GM23338 (cell line): ENCODE results near the gene UVRAG. TPM values are rescaled to one million over a fixed set of nuclear protein-coding genes. Genes with fewer than 3 reads are reported as not detected.

Experiments
- ATAC-seq: fragments of 200-7000 bp; cut with Tn5 transposase; 3 replicates; pipeline ENCODE4 v1.9.1; 2020
- DNase-seq: peaks from one replicate; pipeline ENCODE4 v3.0.0-alpha.2; 2015; ENCODE audit warnings: low spot score
- H2AFZ ChIP-seq: fragments of 200-600 bp; sonication (generic); 2 replicates; pipeline ENCODE4 v1.8.0; 2016; ENCODE audit warnings: antibody characterized with exemption, mild to moderate bottlenecking, moderate library complexity
- H3F3A ChIP-seq: fragments of 200-600 bp; sonication (generic); replicated peaks from 2 replicates; pipeline ENCODE4 v1.8.0; 2017; ENCODE audit warnings: antibody characterized with exemption, mixed run types, low read depth
- H3K27ac ChIP-seq: fragments of 200-600 bp; sonication (generic); 2 replicates; pipeline ENCODE4 v1.6.1; 2016; ENCODE audit warnings: low read depth
- H3K27me3 ChIP-seq: fragments of 200-600 bp; sonication (generic); 2 replicates; pipeline ENCODE4 v1.8.0; 2016; ENCODE audit warnings: mild to moderate bottlenecking, mixed run types, moderate library complexity; ENCODE audit not compliant: insufficient read depth
- H3K36me3 ChIP-seq: fragments of 200-600 bp; sonication (generic); 2 replicates; pipeline ENCODE4 v1.8.0; 2016; ENCODE audit warnings: mild to moderate bottlenecking; ENCODE audit not compliant: insufficient read depth
- H3K4me1 ChIP-seq: fragments of 200-600 bp; sonication (generic); 2 replicates; pipeline ENCODE4 v1.8.0; 2016; ENCODE audit warnings: mild to moderate bottlenecking, moderate library complexity; ENCODE audit not compliant: insufficient read depth
- H3K4me2 ChIP-seq: fragments of 200-600 bp; sonication (generic); 2 replicates; pipeline ENCODE4 v1.7.1; 2017; ENCODE audit warnings: mixed run types
- H3K4me3 ChIP-seq: fragments of 200-600 bp; sonication (generic); 2 replicates; pipeline ENCODE4 v1.6.1; 2016; ENCODE audit warnings: mixed run types
- H3K79me2 ChIP-seq: fragments of 200-600 bp; sonication (generic); replicated peaks from 2 replicates; pipeline ENCODE4 v1.8.0; 2017; ENCODE audit warnings: mild to moderate bottlenecking; ENCODE audit not compliant: insufficient read depth
- H3K9me2 ChIP-seq: fragments of 200-600 bp; sonication (generic); 2 replicates; pipeline ENCODE4 v1.8.0; 2017; ENCODE audit not compliant: insufficient read depth
- H4K20me1 ChIP-seq: fragments of 200-600 bp; sonication (generic); replicated peaks from 2 replicates; pipeline ENCODE4 v1.8.0; 2017; ENCODE audit warnings: mild to moderate bottlenecking; ENCODE audit not compliant: insufficient read depth
- H3K27ac Mint-ChIP-seq: 2 replicates; pipeline ENCODE4 v1.8.0; 2020; ENCODE audit warnings: inconsistent platforms, mild to moderate bottlenecking, moderate library complexity, mixed read lengths
- H3K27me3 Mint-ChIP-seq: 3 replicates; pipeline ENCODE4 v1.8.0; 2022; ENCODE audit warnings: low read depth, mild to moderate bottlenecking, moderate library complexity, mixed read lengths, inconsistent platforms; ENCODE audit not compliant: insufficient read depth, poor library complexity
- H3K36me3 Mint-ChIP-seq: 3 replicates; pipeline ENCODE4 v1.8.0; 2021; ENCODE audit warnings: low read depth, mild to moderate bottlenecking, inconsistent platforms, moderate library complexity, mixed read lengths
- H3K4me1 Mint-ChIP-seq: 3 replicates; pipeline ENCODE4 v1.8.0; 2020; ENCODE audit warnings: mild to moderate bottlenecking, inconsistent platforms, mixed read lengths
- H3K4me3 Mint-ChIP-seq: 3 replicates; pipeline ENCODE4 v1.8.0; 2021; ENCODE audit warnings: moderate library complexity, mild to moderate bottlenecking, inconsistent platforms, mixed read lengths
- H3K9me3 Mint-ChIP-seq: 3 replicates; pipeline ENCODE4 v1.8.0; 2020; ENCODE audit warnings: moderate library complexity, mild to moderate bottlenecking, inconsistent platforms, mixed read lengths
- CREB1 ChIP-seq: fragments of 250-450 bp; sonication (Bioruptor Pico); IDR thresholded peaks from 2 replicates; pipeline ENCODE4 v1.5.0; 2020; ENCODE audit warnings: low read depth, mild to moderate bottlenecking, moderate library complexity
- ETS1 ChIP-seq: IDR thresholded peaks from 2 replicates; pipeline ENCODE4 v1.6.1; 2016; ENCODE audit warnings: antibody characterized with exemption
- EZH2 ChIP-seq: fragments of 200-600 bp; sonication (generic); IDR thresholded peaks from one replicate; pipeline ENCODE4 v1.8.0; 2017; ENCODE audit warnings: antibody characterized with exemption, mild to moderate bottlenecking, low read depth; ENCODE audit not compliant: unreplicated experiment
- EZH2phosphoT487 ChIP-seq: fragments of 200-600 bp; sonication (generic); IDR thresholded peaks from one replicate; pipeline ENCODE4 v1.8.1; 2018; ENCODE audit warnings: antibody characterized with exemption; ENCODE audit not compliant: unreplicated experiment
- JUNB ChIP-seq: IDR thresholded peaks from one replicate; pipeline ENCODE4 v1.6.1; 2016; ENCODE audit warnings: antibody characterized with exemption; ENCODE audit not compliant: unreplicated experiment
- NANOG ChIP-seq: IDR thresholded peaks from 2 replicates; pipeline ENCODE4 v1.6.1; 2016; ENCODE audit warnings: antibody characterized with exemption, borderline replicate concordance
- POLR2AphosphoS5 ChIP-seq: IDR thresholded peaks from 2 replicates; pipeline ENCODE4 v1.6.1; 2016; ENCODE audit warnings: antibody characterized with exemption, low read depth
- STAT1 ChIP-seq: IDR thresholded peaks from one replicate; pipeline ENCODE4 v1.6.1; 2016; ENCODE audit warnings: antibody characterized with exemption; ENCODE audit not compliant: unreplicated experiment
- ZNF114 ChIP-seq: fragments of 250-450 bp; sonication (Bioruptor Pico); IDR thresholded peaks from 2 replicates; pipeline ENCODE4 v1.5.0; 2020; ENCODE audit warnings: mild to moderate bottlenecking, moderate library complexity
- ZNF331 ChIP-seq: fragments of 250-450 bp; sonication (Bioruptor Pico); IDR thresholded peaks from 2 replicates; pipeline ENCODE4 v1.5.0; 2020; ENCODE audit warnings: low read depth, mild to moderate bottlenecking, moderate library complexity
- ZNF462 ChIP-seq: fragments of 250-450 bp; sonication (Bioruptor Pico); IDR thresholded peaks from 2 replicates; pipeline ENCODE4 v1.5.0; 2020; ENCODE audit warnings: mild to moderate bottlenecking, moderate library complexity
- polyA plus RNA-seq: library from polyadenylated mRNA; unstranded; fragments of >200 nt; fragmentation: Nextera tagmentation; extraction: Ambion mirVana; gene quantifications from 2 replicates; pipeline ENCODE4 v1.2.1, GENCODE V29; 2016
- total RNA-seq: library from RNA; depleted of rRNA; stranded (reverse); fragments of >200 nt; shearing (Covaris generic); gene quantifications from 2 replicates; pipeline ENCODE4 v1.2.3, GENCODE V29; 2014
- TF ChIP-seq, protein P1 (sequence below), 2 experiments: fragments of 200-600 bp in 1 of 2; sonication (generic) in 1 of 2; conservative IDR thresholded peaks; 2 replicates each; pipeline versions ENCODE4 v1.5.1 to v1.6.1; 2016 to 2017; ENCODE audit warnings: antibody characterized with exemption in 2 of 2, low read depth in 2 of 2, mild to moderate bottlenecking in 2 of 2, moderate library complexity in 1 of 2
- TF ChIP-seq, protein P2 (sequence below): IDR thresholded peaks from one replicate; pipeline ENCODE4 v1.6.1; 2018; ENCODE audit warnings: antibody characterized with exemption; ENCODE audit not compliant: unreplicated experiment

UVRAG gene
- total and polyA plus RNA-seq, 2 experiments from 2014 or later: 15.3 to 17.4 TPM

- TF ChIP-seq JUNB: no peak
- no peak for TF ChIP-seq STAT1
Observed at GRCh38 chr11:75845324-75845723, 30.3 kb downstream of the UVRAG start (continued).

DNA sequence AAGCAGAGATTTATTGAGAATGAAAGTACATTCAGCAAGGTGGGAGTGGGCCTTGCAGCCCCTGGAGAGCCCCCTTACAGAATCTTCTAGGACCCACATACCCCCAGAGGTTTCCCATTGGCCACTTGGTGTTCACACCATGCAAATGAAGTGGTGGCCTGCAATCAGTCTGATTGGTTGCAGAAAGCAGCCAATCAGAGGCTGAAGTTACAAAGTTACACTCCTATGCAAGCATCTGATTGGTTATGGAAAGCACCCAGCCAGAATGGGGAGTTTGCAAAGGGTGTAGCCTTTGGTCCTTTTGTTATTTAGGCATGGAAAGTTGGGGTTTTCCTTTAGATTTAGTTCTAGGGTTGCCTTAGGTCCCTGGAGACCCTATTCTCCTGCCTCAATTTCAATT, 34.9 kb downstream of the UVRAG start:
- H3K27ac Mint-ChIP-seq: no peak overlapping the region
- no peak for ATAC-seq
- no peak overlapping the region for H3K4me2 ChIP-seq
- H3K36me3 Mint-ChIP-seq: no peaks in the 10 kb centered on the region; the same call in 2 of the 3 replicates
- H3K27me3 Mint-ChIP-seq: no peaks in the 10 kb centered on the region
- H3K27ac ChIP-seq: no peak overlapping the region
- peaks cover 25% of the 10 kb centered on the region for H3K79me2 ChIP-seq
- no peaks in the 10 kb centered on the region for H3K4me1 ChIP-seq
- H3F3A ChIP-seq: no peaks in the 10 kb centered on the region
- no peak overlapping the region for H3K4me3 Mint-ChIP-seq
- no peaks in the 10 kb centered on the region for H3K27me3 ChIP-seq
- H4K20me1 ChIP-seq: 0 out of 2 replicates have a peak, but pooled peaks cover 2% of the 10 kb centered on the region
- no peaks in the 10 kb centered on the region for H3K36me3 ChIP-seq
- no peaks in the 10 kb centered on the region for H3K9me3 Mint-ChIP-seq
- no peaks in the 10 kb centered on the region for H3K4me1 Mint-ChIP-seq
- no peak for TF ChIP-seq JUNB
- TF ChIP-seq ZNF114 (CRISPR knock-in tag): no peak
- no peak for TF ChIP-seq EZH2phosphoT487
- TF ChIP-seq POLR2AphosphoS5: no peak
- no peak for TF ChIP-seq ETS1
- no peak for TF ChIP-seq CREB1 (CRISPR knock-in tag)
- no peak for TF ChIP-seq NANOG
- no peak for TF ChIP-seq ZNF331 (CRISPR knock-in tag)
- no peak for TF ChIP-seq EZH2
- TF ChIP-seq, protein P1, sequence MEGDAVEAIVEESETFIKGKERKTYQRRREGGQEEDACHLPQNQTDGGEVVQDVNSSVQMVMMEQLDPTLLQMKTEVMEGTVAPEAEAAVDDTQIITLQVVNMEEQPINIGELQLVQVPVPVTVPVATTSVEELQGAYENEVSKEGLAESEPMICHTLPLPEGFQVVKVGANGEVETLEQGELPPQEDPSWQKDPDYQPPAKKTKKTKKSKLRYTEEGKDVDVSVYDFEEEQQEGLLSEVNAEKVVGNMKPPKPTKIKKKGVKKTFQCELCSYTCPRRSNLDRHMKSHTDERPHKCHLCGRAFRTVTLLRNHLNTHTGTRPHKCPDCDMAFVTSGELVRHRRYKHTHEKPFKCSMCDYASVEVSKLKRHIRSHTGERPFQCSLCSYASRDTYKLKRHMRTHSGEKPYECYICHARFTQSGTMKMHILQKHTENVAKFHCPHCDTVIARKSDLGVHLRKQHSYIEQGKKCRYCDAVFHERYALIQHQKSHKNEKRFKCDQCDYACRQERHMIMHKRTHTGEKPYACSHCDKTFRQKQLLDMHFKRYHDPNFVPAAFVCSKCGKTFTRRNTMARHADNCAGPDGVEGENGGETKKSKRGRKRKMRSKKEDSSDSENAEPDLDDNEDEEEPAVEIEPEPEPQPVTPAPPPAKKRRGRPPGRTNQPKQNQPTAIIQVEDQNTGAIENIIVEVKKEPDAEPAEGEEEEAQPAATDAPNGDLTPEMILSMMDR (conservative IDR thresholded peaks at IDR 0.05; ENCODE audit: low read depth in 2 of 2): no peak
- TF ChIP-seq, protein P2, sequence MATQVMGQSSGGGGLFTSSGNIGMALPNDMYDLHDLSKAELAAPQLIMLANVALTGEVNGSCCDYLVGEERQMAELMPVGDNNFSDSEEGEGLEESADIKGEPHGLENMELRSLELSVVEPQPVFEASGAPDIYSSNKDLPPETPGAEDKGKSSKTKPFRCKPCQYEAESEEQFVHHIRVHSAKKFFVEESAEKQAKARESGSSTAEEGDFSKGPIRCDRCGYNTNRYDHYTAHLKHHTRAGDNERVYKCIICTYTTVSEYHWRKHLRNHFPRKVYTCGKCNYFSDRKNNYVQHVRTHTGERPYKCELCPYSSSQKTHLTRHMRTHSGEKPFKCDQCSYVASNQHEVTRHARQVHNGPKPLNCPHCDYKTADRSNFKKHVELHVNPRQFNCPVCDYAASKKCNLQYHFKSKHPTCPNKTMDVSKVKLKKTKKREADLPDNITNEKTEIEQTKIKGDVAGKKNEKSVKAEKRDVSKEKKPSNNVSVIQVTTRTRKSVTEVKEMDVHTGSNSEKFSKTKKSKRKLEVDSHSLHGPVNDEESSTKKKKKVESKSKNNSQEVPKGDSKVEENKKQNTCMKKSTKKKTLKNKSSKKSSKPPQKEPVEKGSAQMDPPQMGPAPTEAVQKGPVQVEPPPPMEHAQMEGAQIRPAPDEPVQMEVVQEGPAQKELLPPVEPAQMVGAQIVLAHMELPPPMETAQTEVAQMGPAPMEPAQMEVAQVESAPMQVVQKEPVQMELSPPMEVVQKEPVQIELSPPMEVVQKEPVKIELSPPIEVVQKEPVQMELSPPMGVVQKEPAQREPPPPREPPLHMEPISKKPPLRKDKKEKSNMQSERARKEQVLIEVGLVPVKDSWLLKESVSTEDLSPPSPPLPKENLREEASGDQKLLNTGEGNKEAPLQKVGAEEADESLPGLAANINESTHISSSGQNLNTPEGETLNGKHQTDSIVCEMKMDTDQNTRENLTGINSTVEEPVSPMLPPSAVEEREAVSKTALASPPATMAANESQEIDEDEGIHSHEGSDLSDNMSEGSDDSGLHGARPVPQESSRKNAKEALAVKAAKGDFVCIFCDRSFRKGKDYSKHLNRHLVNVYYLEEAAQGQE: no peak
- TF ChIP-seq STAT1: no peak
- no peak for TF ChIP-seq ZNF462 (CRISPR knock-in tag)
- H3K4me3 ChIP-seq: no peak overlapping the region
- H2AFZ ChIP-seq: no peak overlapping the region
- no peaks in the 10 kb centered on the region for H3K9me2 ChIP-seq
- no peak for DNase-seq
